Measurements from ENCODE around the gene PPP1R9B.

PPP1R9B gene

GRCh38 chr17:50127697-50128361 is 22.6 kb downstream of the PPP1R9B start:
- no peaks in the 10 kb centered on the region for H3K36me3 ChIP-seq (ENCODE audit: insufficient read depth, low read length)
- H3K27me3 ChIP-seq (ENCODE audit: insufficient read depth, low read length, poor library complexity) = peaks cover 21% of the 10 kb centered on the region
- no peak overlapping the region for H3K4me3 ChIP-seq (ENCODE audit: low read depth in 1 of 2, low read length in 2 of 2)
- no peak for DNase-seq
- H3K27ac ChIP-seq (ENCODE audit: low read length) = no peak overlapping the region
- H3K79me2 ChIP-seq (ENCODE audit: insufficient read depth, low read length) = no peaks in the 10 kb centered on the region
- no peak overlapping the region for H3K9ac ChIP-seq (ENCODE audit: low read depth, low read length)
- 0 out of 2 replicates have a peak, but pooled peaks cover 5% of the 10 kb centered on the region for H4K20me1 ChIP-seq (ENCODE audit: insufficient read depth, low read length)
- H3K4me1 ChIP-seq (ENCODE audit: insufficient read depth, low read length) = no peaks in the 10 kb centered on the region
- TF ChIP-seq CTCF (IDR thresholded peaks at IDR 0.05; ENCODE audit: borderline replicate concordance, extremely low read depth, low read length, poor library complexity, severe bottlenecking) = no peak
- no peak for TF ChIP-seq EZH2 (IDR thresholded peaks at IDR 0.05; ENCODE audit: borderline replicate concordance, low read depth, low read length, severe bottlenecking)
- H3K9me3 ChIP-seq (ENCODE audit: insufficient read depth, low read length, severe bottlenecking) = no peaks in the 10 kb centered on the region
- no peak for ATAC-seq (ENCODE audit: insufficient read depth, low read depth)
- no peak overlapping the region for H2AFZ ChIP-seq (ENCODE audit: low read depth, low read length)
- no peak overlapping the region for H3K4me2 ChIP-seq (ENCODE audit: insufficient read depth, low read length)

- H3K4me1 ChIP-seq (ENCODE audit: insufficient read depth, low read length) = no peaks in the 10 kb centered on the region
- no peak overlapping the region for H3K4me2 ChIP-seq (ENCODE audit: insufficient read depth, low read length)
- no peaks in the 10 kb centered on the region for H3K9me3 ChIP-seq (ENCODE audit: insufficient read depth, low read length, severe bottlenecking)
- no peaks in the 10 kb centered on the region for H3K36me3 ChIP-seq (ENCODE audit: insufficient read depth, low read length)
- no peak overlapping the region for H3K9ac ChIP-seq (ENCODE audit: low read depth, low read length)
- DNase-seq = no peak
- no peak for ATAC-seq (ENCODE audit: insufficient read depth, low read depth)
- no peaks in the 10 kb centered on the region for H3K79me2 ChIP-seq (ENCODE audit: insufficient read depth, low read length)
- no peak overlapping the region for H3K27ac ChIP-seq (ENCODE audit: low read length)
- TF ChIP-seq CTCF (IDR thresholded peaks at IDR 0.05; ENCODE audit: borderline replicate concordance, extremely low read depth, low read length, poor library complexity, severe bottlenecking) = no peak
- TF ChIP-seq EZH2 (IDR thresholded peaks at IDR 0.05; ENCODE audit: borderline replicate concordance, low read depth, low read length, severe bottlenecking) = no peak
- H2AFZ ChIP-seq (ENCODE audit: low read depth, low read length) = no peak overlapping the region
- H3K4me3 ChIP-seq (ENCODE audit: low read depth in 1 of 2, low read length in 2 of 2) = no peak overlapping the region
- H3K27me3 ChIP-seq (ENCODE audit: insufficient read depth, low read length, poor library complexity) = peaks cover 32% of the 10 kb centered on the region
- 0 out of 2 replicates have a peak, but pooled peaks cover 2% of the 10 kb centered on the region for H4K20me1 ChIP-seq (ENCODE audit: insufficient read depth, low read length)
These were observed 25.0 kb downstream of the PPP1R9B start for GRCh38 chr17:50125420-50125997.

GRCh38 chr17:50123649-50124349 is 26.7 kb downstream of the PPP1R9B start:
- DNase-seq (no peak), ATAC-seq (ENCODE audit: insufficient read depth, low read depth) (no peak)
- Histone ChIP-seq H3K27me3 (ENCODE audit: insufficient read depth, low read length, poor library complexity) (peaks cover 43% of the 10 kb centered on the region), H4K20me1 (ENCODE audit: insufficient read depth, low read length) (0 out of 2 replicates have a peak, but pooled peaks cover 2% of the 10 kb centered on the region), H3K4me1 (ENCODE audit: insufficient read depth, low read length) (no peaks in the 10 kb centered on the region), H3K9me3 (ENCODE audit: insufficient read depth, low read length, severe bottlenecking) (no peaks in the 10 kb centered on the region), H3K36me3 (ENCODE audit: insufficient read depth, low read length) (no peaks in the 10 kb centered on the region), H3K79me2 (ENCODE audit: insufficient read depth, low read length) (no peaks in the 10 kb centered on the region), H3K4me3 (ENCODE audit: low read depth in 1 of 2, low read length in 2 of 2) (no peak overlapping the region), H3K9ac (ENCODE audit: low read depth, low read length) (no peak overlapping the region), H3K4me2 (ENCODE audit: insufficient read depth, low read length) (no peak overlapping the region), H2AFZ (ENCODE audit: low read depth, low read length) (no peak overlapping the region), H3K27ac (ENCODE audit: low read length) (no peak overlapping the region)
- TF ChIP-seq CTCF (IDR thresholded peaks at IDR 0.05; ENCODE audit: borderline replicate concordance, extremely low read depth, low read length, poor library complexity, severe bottlenecking) (no peak), EZH2 (IDR thresholded peaks at IDR 0.05; ENCODE audit: borderline replicate concordance, low read depth, low read length, severe bottlenecking) (no peak)
